Measurements from ENCODE around the gene RBM26.

DNA sequence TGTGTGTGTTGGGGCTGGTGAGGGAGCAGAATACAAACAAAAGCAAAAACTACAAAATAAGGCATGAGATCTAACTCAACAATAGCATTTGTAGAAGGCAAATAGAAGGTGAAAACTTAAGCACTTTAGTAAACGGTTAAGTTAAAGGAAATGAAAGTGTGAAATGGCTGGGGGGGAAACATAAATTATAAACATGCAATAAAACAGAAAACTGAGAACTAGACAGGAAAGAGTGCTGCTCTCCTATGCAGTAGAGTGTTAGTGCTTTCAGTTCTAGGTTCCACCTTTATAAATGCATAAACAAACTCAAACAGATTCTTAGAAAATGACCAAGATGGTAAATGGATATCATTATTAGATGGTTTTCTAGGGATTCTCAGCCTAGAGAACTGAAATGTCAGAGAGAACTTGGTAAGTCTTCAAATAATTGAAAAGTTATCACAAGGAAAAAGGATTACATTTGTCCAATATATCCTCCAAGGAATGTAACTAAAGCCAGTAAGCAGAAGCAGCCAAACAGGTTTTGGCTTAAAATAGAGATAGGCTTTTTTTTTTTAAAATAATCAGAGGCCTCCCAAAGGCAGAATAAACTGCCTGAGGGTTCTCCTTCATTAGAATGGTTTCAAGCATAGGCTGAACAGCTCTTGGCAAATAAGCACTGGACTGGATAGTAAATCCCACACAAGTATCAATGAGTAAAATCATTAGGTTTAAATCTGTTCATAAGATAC is 23.3 kb downstream of the RBM26 start:
- TF ChIP-seq, protein P1, sequence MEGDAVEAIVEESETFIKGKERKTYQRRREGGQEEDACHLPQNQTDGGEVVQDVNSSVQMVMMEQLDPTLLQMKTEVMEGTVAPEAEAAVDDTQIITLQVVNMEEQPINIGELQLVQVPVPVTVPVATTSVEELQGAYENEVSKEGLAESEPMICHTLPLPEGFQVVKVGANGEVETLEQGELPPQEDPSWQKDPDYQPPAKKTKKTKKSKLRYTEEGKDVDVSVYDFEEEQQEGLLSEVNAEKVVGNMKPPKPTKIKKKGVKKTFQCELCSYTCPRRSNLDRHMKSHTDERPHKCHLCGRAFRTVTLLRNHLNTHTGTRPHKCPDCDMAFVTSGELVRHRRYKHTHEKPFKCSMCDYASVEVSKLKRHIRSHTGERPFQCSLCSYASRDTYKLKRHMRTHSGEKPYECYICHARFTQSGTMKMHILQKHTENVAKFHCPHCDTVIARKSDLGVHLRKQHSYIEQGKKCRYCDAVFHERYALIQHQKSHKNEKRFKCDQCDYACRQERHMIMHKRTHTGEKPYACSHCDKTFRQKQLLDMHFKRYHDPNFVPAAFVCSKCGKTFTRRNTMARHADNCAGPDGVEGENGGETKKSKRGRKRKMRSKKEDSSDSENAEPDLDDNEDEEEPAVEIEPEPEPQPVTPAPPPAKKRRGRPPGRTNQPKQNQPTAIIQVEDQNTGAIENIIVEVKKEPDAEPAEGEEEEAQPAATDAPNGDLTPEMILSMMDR (IDR thresholded peaks at IDR 0.05): no peak
- TF ChIP-seq POLR2A (IDR thresholded peaks at IDR 0.05): no peak

Measured in prostate gland (tissue), 2 donors.